Measurements from ENCODE around the gene KRTAP5-4.

The KRTAP5-4 gene

GRCh38 chr11:1645357-1645821, 23.5 kb upstream of the KRTAP5-4 start:
- H3K27ac Mint-ChIP-seq = no peak overlapping the region

DNA sequence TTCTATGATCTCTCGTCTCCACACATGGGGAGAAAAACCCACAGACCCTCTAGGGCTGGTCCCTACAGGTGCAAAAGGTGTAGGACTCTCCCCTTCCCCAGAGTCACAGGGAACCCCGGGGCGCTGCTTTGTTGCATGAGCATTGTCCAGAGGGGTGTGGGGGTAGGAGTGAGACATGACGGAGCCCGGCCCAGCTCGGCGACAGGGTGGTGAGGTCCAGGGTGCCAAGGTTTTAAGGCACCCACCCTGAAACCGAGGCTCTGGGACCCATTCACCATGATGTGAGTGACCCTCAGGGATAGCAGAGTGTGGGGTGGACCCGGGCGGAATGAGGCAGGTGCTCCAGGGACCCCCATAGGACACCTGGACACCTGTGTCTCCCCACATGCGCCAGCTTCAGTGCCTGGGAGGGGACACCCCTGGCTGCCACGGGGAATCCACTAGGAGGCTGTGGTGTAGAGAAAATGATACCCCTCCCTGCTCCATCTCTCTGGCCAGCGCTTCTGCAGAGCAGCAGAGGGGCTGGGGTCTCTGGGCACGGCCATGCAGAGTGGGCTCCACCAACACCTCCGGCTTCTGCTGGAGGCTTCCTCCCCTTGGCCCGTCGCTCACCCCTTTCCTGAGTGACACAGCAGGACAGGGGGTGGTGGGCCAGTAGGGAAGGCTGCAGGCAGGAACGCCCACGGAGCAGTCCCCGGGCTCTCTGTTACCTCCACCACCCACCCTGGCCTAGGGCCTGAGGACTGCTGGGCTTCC, 22.8 kb upstream of the KRTAP5-4 start:
- Mint-ChIP-seq H3K27ac (no peak overlapping the region), H3K36me3 (no peaks in the 10 kb centered on the region), H3K4me1 (peaks cover 2% of the 10 kb centered on the region), H3K4me3 (no peak overlapping the region), H3K9me3 (no peaks in the 10 kb centered on the region), H3K27me3 (peaks cover 7% of the 10 kb centered on the region)

More at GRCh38 chr11:1645357-1645821, 23.5 kb upstream of the KRTAP5-4 start:
- H3K4me3 Mint-ChIP-seq = no peak overlapping the region
- H3K4me1 Mint-ChIP-seq = no peaks in the 10 kb centered on the region
- H3K36me3 Mint-ChIP-seq = no peaks in the 10 kb centered on the region
- H3K27me3 Mint-ChIP-seq = peaks cover 7% of the 10 kb centered on the region
- no peaks in the 10 kb centered on the region for H3K9me3 Mint-ChIP-seq

GRCh38 chr11:1643146-1643690, 21.3 kb upstream of the KRTAP5-4 start:
- Mint-ChIP-seq H3K27me3 (peaks cover 7% of the 10 kb centered on the region), H3K36me3 (no peaks in the 10 kb centered on the region), H3K4me3 (no peak overlapping the region)

DNA sequence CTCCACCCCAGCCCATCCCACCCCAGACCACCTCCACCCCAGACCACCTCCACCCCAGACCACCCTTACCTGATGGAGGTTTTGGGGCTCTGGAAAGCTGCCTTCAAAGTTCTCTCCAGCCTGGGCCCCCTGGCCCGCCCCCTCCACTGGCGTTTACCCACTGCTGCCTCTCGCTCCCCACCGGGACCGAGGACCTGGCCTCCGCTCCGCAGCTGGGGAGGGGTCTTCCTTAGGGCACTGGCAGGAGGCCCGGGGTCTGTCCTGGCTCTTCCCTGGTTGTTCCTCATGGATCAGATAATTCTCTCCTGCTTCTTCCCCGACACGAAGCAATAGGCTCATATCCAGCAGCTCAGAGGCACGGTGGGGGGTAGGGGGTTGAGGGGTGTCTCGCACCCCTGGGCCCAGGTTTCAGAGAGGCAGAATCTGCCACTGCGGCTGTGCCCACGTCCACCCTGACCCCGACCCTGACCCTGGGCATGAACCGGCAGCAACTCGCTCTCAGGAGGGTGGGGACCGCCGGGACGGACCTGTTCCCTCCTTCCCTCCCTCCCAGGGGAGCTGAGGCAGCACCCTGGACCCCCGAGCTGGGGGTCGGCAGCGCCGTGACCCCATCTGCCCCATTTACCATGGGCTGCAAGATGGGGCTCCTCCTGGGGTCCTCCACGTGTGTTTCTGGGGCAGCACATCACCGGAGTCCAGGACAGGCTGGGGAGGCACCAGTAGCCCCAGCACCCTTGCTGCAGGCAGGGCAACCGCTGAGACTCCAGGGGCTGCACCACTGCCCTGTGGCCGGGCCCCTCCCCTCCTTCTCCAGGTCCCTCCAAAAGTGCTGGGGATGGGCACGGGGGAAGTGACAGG, 20.6 kb upstream of the KRTAP5-4 start:
- peaks cover 7% of the 10 kb centered on the region for H3K27me3 Mint-ChIP-seq
- H3K27ac Mint-ChIP-seq = no peak overlapping the region
- no peaks in the 10 kb centered on the region for H3K9me3 Mint-ChIP-seq
- no peak overlapping the region for H3K4me3 Mint-ChIP-seq
- peaks cover 3% of the 10 kb centered on the region for H3K4me1 Mint-ChIP-seq
- H3K36me3 Mint-ChIP-seq = no peaks in the 10 kb centered on the region

More at GRCh38 chr11:1643146-1643690, 21.3 kb upstream of the KRTAP5-4 start:
- Mint-ChIP-seq H3K4me1 (peaks cover 3% of the 10 kb centered on the region), H3K9me3 (no peaks in the 10 kb centered on the region), H3K27ac (no peak overlapping the region)

- Mint-ChIP-seq H3K27ac (no peak overlapping the region), H3K36me3 (no peaks in the 10 kb centered on the region), H3K4me3 (no peak overlapping the region), H3K4me1 (peaks cover 3% of the 10 kb centered on the region), H3K9me3 (no peaks in the 10 kb centered on the region), H3K27me3 (peaks cover 7% of the 10 kb centered on the region)
Measured at GRCh38 chr11:1641096-1641495, 19.2 kb upstream of the KRTAP5-4 start.

DNA sequence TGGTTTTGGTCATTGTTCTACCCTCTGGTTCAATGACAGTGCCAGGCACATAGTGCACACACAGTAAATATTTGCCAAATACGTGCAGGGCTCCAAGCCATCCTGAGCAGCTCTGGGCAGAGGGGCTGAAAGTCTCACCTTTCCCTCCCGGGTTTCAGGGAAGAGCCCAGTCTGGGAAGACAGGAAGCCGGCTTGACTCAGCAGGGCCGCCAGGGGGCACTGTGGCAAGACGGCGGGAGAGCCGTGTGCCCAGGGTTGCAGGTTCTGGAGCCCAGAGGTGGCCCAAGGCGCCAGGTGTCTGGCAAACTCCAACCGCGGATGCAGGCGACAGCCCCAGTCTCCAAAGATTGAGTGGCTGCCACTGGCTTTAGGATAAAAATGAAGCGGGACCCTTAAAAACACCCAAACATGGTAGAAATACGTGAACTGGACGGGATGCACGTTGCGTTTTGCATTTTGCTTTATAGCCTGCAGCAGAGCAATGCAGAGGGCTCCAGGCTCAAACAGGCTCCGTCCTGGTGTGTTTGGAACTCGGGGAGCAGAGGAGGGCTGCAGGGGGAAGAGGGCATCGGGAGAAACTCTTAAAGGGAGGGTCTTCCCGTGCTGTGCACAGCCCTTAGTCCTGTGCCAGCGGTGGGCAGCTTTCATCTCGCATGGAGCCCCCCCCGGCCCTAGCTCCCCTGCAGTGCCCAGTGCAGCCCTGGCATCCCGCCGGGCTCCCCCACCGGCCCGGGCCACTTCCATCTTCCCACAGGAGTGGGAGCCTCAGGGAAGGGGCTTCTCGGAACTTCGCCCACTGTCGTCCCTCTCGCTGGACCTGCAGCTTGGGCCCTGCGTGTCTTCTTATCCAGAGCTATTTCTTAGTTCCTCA, 18.4 kb upstream of the KRTAP5-4 start:
- Mint-ChIP-seq H3K9me3 (no peaks in the 10 kb centered on the region), H3K27ac (no peak overlapping the region), H3K4me1 (peaks cover 3% of the 10 kb centered on the region), H3K36me3 (no peaks in the 10 kb centered on the region), H3K4me3 (no peak overlapping the region), H3K27me3 (peaks cover 7% of the 10 kb centered on the region)

- Mint-ChIP-seq H3K4me3 (no peak overlapping the region), H3K27me3 (peaks cover 8% of the 10 kb centered on the region), H3K4me1 (peaks cover 3% of the 10 kb centered on the region), H3K27ac (no peak overlapping the region), H3K9me3 (no peaks in the 10 kb centered on the region), H3K36me3 (no peaks in the 10 kb centered on the region)
Measured at GRCh38 chr11:1639666-1640065, 17.7 kb upstream of the KRTAP5-4 start.

DNA sequence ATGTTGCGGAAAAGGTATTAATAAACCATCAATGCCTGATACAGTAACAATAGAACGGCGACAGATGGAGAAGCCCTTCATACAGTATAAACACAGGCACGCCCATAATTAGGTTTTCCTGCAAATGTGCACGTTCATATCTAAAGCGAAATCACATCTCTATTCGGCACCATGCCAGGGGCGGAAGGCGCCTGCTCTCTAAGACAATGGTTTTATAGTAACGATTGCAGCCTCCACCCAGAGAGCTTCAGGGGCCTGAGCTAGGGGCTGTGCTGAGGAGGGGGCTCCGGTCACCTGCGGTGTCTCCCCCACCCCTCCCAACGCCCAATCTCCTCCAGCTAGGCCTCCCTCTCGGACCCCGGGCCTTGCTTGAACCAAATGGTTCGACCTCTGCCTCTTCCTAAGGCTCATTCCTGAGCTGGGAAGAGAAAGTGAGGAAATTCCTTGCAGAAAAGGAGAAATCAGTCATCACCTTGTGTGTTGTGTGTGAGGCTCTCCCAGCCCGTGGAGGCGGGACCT, 17.2 kb upstream of the KRTAP5-4 start:
- Mint-ChIP-seq H3K36me3 (no peaks in the 10 kb centered on the region), H3K27me3 (peaks cover 4% of the 10 kb centered on the region), H3K9me3 (no peaks in the 10 kb centered on the region), H3K27ac (peak overlapping the region; percentile 10), H3K4me3 (no peak overlapping the region), H3K4me1 (peaks cover 3% of the 10 kb centered on the region)

DNA sequence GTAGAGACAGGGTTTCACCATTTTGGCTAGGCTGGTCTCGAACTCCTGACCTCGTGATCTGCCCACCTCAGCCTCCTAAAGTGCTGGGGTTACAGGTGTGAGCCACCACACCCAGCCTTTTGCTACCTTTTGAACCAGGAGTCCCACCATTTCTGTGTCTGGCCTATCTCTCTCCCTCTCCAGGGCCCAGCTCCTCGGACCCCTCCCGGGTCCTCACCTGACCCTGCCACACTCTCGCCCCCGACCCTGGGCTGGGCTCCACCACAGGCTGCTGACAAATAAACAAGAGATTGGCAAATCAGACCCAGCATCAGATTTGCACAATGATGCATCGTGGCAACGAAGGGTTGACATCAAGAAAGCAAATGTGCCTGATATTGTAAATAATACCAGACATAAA, 16.4 kb upstream of the KRTAP5-4 start:
- no peak overlapping the region for H3K4me3 Mint-ChIP-seq
- H3K9me3 Mint-ChIP-seq = no peaks in the 10 kb centered on the region
- peaks cover 4% of the 10 kb centered on the region for H3K27me3 Mint-ChIP-seq
- peak overlapping the region; percentile 81 for H3K27ac Mint-ChIP-seq
- H3K36me3 Mint-ChIP-seq = no peaks in the 10 kb centered on the region
- H3K4me1 Mint-ChIP-seq = peaks cover 3% of the 10 kb centered on the region

DNA sequence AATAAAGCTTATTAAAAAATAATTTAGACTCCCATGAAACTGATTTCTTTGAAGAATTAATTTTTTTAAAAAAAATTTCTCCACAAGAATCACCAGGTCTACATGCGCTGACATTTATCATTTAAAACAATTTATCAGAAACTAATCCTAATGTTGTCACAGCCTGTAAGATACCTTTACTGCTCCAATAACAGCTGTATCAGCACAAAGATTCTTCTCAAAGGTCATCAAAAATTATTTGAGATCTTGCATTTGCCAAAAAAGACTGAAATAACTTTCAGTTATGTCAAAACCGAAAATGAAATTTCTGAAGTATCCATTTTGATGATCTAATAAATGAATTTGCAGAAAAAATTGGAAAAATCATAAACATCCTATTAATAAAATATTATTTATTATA, 15.7 kb upstream of the KRTAP5-4 start:
- Mint-ChIP-seq H3K27me3 (peaks cover 7% of the 10 kb centered on the region), H3K36me3 (no peaks in the 10 kb centered on the region)

GRCh38 chr11:1636291-1636950, 14.5 kb upstream of the KRTAP5-4 start:
- Mint-ChIP-seq H3K27ac (no peak overlapping the region), H3K27me3 (peaks cover 11% of the 10 kb centered on the region), H3K4me3 (no peak overlapping the region), H3K9me3 (no peaks in the 10 kb centered on the region), H3K4me1 (peaks cover 3% of the 10 kb centered on the region), H3K36me3 (no peaks in the 10 kb centered on the region)

More for the DNA sequence above, 15.7 kb upstream of the KRTAP5-4 start:
- Mint-ChIP-seq H3K4me1 (peaks cover 3% of the 10 kb centered on the region), H3K9me3 (no peaks in the 10 kb centered on the region), H3K4me3 (no peak overlapping the region), H3K27ac (no peak overlapping the region)

- Mint-ChIP-seq H3K9me3 (no peaks in the 10 kb centered on the region), H3K27me3 (peaks cover 21% of the 10 kb centered on the region), H3K36me3 (no peaks in the 10 kb centered on the region), H3K4me3 (no peak overlapping the region), H3K27ac (no peak overlapping the region), H3K4me1 (peaks cover 7% of the 10 kb centered on the region)
Measured at GRCh38 chr11:1633864-1634263, 11.9 kb upstream of the KRTAP5-4 start.

DNA sequence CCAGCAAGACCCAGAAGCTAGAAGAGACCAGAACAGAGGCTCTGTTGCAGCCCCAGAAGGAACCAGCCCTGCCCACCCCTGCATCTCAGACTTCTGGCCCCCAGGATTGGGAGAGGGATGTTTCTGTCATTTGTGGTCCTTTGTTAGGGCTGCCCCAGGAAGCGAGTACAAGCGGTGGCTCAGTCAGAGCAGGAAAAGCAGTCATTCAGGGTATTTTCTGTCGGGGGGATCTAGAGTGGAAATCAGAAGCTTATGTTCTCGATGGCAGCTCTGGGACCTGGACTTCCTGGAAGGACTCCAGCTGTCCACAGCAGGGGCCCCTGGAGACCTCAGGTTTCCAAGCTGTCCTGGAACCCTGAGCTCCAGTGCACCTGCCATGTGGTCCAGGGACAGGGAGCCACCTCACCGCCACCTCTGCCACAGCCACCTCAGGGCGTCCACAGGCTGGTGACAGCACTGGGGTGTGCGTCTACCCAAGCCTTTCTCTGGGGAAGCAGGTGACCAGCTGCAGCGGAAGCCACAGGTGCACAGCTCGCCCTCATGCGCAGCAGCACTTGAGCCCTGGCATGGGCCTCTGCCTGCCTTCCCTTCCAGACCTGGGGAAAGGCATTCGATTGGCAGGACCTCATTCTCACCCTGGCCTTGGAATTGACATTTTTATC, 10.2 kb upstream of the KRTAP5-4 start:
- peaks cover 9% of the 10 kb centered on the region for H3K4me1 Mint-ChIP-seq
- H3K27me3 Mint-ChIP-seq = peaks cover 23% of the 10 kb centered on the region
- no peaks in the 10 kb centered on the region for H3K36me3 Mint-ChIP-seq
- no peak overlapping the region for H3K4me3 Mint-ChIP-seq
- no peak overlapping the region for H3K27ac Mint-ChIP-seq
- H3K9me3 Mint-ChIP-seq = no peaks in the 10 kb centered on the region

DNA sequence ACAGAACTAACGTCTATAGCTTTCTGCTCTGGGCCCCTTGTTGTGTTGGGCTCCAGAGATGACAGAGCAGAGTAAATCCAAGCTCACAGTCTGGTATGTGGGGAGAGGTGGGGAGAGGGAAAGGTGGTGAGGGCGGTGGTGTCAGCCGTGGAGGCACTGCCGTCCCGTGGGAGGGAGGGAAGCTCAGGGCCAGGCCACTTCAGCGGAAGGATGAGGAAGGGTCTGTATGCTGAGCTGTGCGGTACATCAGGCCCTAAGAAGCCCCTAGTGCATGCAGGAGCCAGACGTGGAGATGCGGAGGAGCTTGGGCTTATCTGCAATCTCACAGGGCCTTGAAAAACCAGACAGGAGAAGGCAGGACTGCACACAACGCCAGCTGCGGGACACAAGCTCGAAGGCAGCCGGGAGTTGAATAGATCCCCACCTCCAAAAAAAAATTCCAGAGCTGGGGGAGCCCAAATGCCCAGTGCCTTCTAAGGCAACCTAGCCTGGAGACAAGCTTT, 9.2 kb upstream of the KRTAP5-4 start:
- no peaks in the 10 kb centered on the region for H3K9me3 Mint-ChIP-seq
- H3K27ac Mint-ChIP-seq = no peak overlapping the region
- no peak overlapping the region for H3K4me3 Mint-ChIP-seq
- peaks cover 9% of the 10 kb centered on the region for H3K4me1 Mint-ChIP-seq
- no peaks in the 10 kb centered on the region for H3K36me3 Mint-ChIP-seq
- H3K27me3 Mint-ChIP-seq = peaks cover 23% of the 10 kb centered on the region
